CD4-positive, CD25-positive, alpha-beta regulatory T cell (primary cell): ENCODE results near the gene TCHP. TPM values are rescaled to one million over a fixed set of nuclear protein-coding genes. Genes with fewer than 3 reads are reported as not detected.
"Not testable (repeated sequence)": the region's sequence is repeated elsewhere in the genome, so short reads cannot be mapped to it uniquely, and the experiment has no call there.

Experiments used
- ATAC-seq, 2 donors: fragments of 150-1000 bp; cut with Tn5 transposase; one replicate each; pipeline ENCODE4 v1.10.0; 2021; ENCODE audit warnings: low read depth in 2 of 2, moderate number of reproducible peaks in 2 of 2, moderate library complexity in 1 of 2
- DNase-seq, 3 donors: peaks; one replicate each; pipeline versions ENCODE4 v3.0.0 to v3.0.0-alpha.2; 2012 to 2022; ENCODE audit warnings: mixed read lengths in 1 of 3
- H3K27ac ChIP-seq: one replicate; pipeline ENCODE4 v1.7.0; 2013; ENCODE audit warnings: mild to moderate bottlenecking, low read length; ENCODE audit not compliant: insufficient read depth, poor library complexity, severe bottlenecking
- H3K27me3 ChIP-seq: one replicate; pipeline ENCODE4 v1.7.0; 2013; ENCODE audit warnings: low read length; ENCODE audit not compliant: control insufficient read depth, insufficient read depth
- H3K36me3 ChIP-seq: one replicate; pipeline ENCODE4 v1.7.0; 2013; ENCODE audit warnings: mild to moderate bottlenecking, low read length, moderate library complexity; ENCODE audit not compliant: control insufficient read depth, insufficient read depth
- H3K4me1 ChIP-seq: 2 replicates; pipeline ENCODE4 v1.7.0; 2013; ENCODE audit warnings: mild to moderate bottlenecking, low read length; ENCODE audit not compliant: insufficient read depth, control insufficient read depth, poor library complexity, severe bottlenecking
- H3K4me3 ChIP-seq: one replicate; pipeline ENCODE4 v1.7.0; 2013; ENCODE audit warnings: low read depth, mild to moderate bottlenecking, low read length, moderate library complexity
- H3K9me3 ChIP-seq, 2 experiments: 1 replicate in 1 of 2; 2 replicates in 1 of 2; pipeline ENCODE4 v1.7.0; 2013; ENCODE audit warnings: low read length in 2 of 2, mild to moderate bottlenecking in 1 of 2, moderate library complexity in 1 of 2; ENCODE audit not compliant: control insufficient read depth in 2 of 2
- H3K27ac Mint-ChIP-seq, 3 donors: one replicate each; pipeline ENCODE4 v1.8.0; 2020 to 2022; ENCODE audit warnings: mild to moderate bottlenecking in 3 of 3, mixed read lengths in 3 of 3, moderate library complexity in 2 of 3
- H3K27me3 Mint-ChIP-seq: one replicate; pipeline ENCODE4 v1.8.0; 2022; ENCODE audit warnings: mild to moderate bottlenecking, mixed read lengths
- H3K36me3 Mint-ChIP-seq: one replicate; pipeline ENCODE4 v1.8.0; 2020; ENCODE audit warnings: mixed read lengths
- H3K4me1 Mint-ChIP-seq, 4 donors: one replicate each; pipeline ENCODE4 v1.8.0; 2020 to 2022; ENCODE audit warnings: mixed read lengths in 4 of 4, mild to moderate bottlenecking in 1 of 4
- H3K4me3 Mint-ChIP-seq, 4 donors: one replicate each; pipeline ENCODE4 v1.8.0; 2020 to 2022; ENCODE audit warnings: mild to moderate bottlenecking in 4 of 4, mixed read lengths in 4 of 4, moderate library complexity in 3 of 4
- H3K9me3 Mint-ChIP-seq, 7 donors: one replicate each; pipeline ENCODE4 v1.8.0; 2020 to 2022; ENCODE audit warnings: mixed read lengths in 7 of 7, mild to moderate bottlenecking in 3 of 7, moderate library complexity in 2 of 7
- polyA plus RNA-seq, 4 donors: library from polyadenylated mRNA; unstranded; fragments of 300-500 nt; fragmentation: Illumina TruSeq; gene quantifications; one replicate each; pipeline ENCODE4 v1.2.3, GENCODE V29; 2021
- total RNA-seq: library from RNA; stranded (reverse); gene quantifications from one replicate; pipeline ENCODE4 v1.2.3, GENCODE V29; 2022

The TCHP gene
- total and polyA plus RNA-seq, 5 donors from 2014 or later, result 9.0 to 29.8 (median 10.2) TPM

DNA sequence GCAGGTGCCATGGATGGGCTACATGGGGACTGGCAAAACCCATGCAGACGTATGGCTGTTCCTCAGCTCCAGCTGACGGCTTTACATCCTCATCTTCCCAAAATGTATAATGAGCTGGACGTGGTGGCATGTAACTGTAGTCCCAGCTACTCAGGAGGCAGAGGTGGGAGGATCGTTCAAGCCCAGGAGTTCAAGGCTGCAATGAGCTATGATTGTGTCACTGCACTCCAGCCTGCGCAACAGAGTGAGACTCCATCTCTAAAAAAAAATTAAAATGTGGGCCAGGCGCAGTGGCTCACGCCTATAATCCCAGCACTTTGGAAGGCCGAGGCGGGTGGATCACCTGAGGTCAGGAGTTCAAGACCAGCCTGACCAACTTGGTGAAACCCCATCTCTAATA, 37.6 kb upstream of the TCHP start:
- DNase-seq, H3K27ac ChIP-seq, H3K27me3 Mint-ChIP-seq, H3K36me3 ChIP-seq, ATAC-seq, H3K9me3 Mint-ChIP-seq, H3K4me3 ChIP-seq, H3K27me3 ChIP-seq, H3K4me1 ChIP-seq, H3K9me3 ChIP-seq, H3K4me3 Mint-ChIP-seq: not testable (repeated sequence)
- peak overlapping the region in 2 of 3 donors; percentile 42 to 56 for H3K27ac Mint-ChIP-seq
- H3K4me1 Mint-ChIP-seq, result peaks cover 8 to 33% (median 18%) of the 10 kb centered on the region in 4 donors
- peaks cover 13% of the 10 kb centered on the region for H3K36me3 Mint-ChIP-seq

DNA sequence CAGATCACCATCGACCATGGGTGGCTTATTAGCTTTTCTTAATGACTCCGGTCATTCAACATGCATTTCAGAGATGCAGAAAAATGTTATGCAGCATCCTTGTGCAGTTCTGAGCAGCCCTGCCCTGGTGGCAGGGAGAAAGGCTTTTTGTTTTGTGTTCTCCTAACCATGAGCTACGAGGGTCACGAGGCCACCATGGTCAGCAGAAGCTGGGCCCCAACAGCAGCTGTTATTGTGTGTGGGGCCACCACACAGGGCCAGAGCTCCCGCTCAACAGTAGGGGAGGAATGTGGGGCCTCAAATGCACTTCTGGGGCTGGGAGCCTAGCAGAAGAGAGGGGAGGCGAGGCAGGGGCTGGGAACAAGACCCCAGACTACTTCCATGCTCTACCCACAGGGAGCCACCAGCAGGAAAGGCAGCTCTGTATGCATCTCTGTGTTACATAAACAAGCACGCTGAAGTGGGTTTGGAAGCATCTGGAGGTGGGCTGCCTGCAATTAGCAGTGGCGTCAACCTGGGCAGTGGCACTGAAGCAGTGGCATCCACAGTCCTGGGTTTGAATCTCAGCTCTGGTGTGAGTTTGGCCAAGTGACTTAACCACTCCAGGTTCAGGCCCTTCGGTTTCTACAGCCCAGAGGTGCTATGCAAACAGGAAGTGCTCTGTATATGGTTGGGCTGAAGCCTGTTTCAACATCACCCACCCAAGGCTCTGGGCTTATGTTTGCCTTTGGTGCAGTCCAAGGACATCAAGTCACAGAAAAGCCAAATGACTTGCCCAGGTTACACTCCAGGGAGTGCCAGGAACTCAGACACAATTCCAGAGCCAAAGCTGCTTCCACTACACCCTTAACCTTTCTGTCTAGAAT, 36.0 kb upstream of the TCHP start:
- Mint-ChIP-seq H3K27me3 (no peaks in the 10 kb centered on the region), H3K4me3 (peak overlapping the region in 1 of 4 donors; percentile 46), H3K4me1 (peaks cover 12 to 38% (median 21%) of the 10 kb centered on the region in 4 donors), H3K36me3 (peaks cover 5% of the 10 kb centered on the region), H3K27ac (peak overlapping the region; percentile 14 to 86 (median 81)), H3K9me3 (peaks cover 0 to 3% (median 0%) of the 10 kb centered on the region in 7 donors)
- H3K27me3 ChIP-seq, result no peaks in the 10 kb centered on the region
- H3K4me3 ChIP-seq, result peak overlapping the region; percentile 35
- H3K9me3 ChIP-seq, result no peaks in the 10 kb centered on the region
- peaks cover 6% of the 10 kb centered on the region for H3K4me1 ChIP-seq
- peak; percentile 64 to 70 for ATAC-seq
- H3K36me3 ChIP-seq, result peaks cover 2% of the 10 kb centered on the region
- peak in 1 of 3 donors; percentile 58 for DNase-seq
- no peak overlapping the region for H3K27ac ChIP-seq

DNA sequence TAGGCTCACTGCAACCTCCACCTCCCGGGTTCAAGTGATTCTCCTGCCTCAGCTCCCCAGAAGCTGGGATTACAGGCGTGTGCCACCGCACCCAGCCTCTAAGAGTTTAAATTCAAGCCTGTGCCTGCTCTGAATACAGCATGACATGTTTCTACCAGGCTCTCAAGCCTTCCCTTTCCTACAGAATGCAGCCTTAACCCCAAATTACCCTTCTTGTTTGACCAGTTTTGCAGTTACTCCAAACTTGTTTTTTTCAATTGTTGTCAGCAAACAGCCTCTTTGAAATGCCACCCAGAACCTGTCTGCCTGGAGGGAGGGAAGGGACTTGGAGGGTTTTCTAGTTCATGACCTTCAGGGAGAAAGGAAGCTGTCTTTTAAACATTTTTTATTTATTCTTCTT, 35.2 kb upstream of the TCHP start:
- peaks cover 6% of the 10 kb centered on the region for H3K4me1 ChIP-seq
- no peak overlapping the region for H3K27ac ChIP-seq
- no peaks in the 10 kb centered on the region for H3K27me3 ChIP-seq
- no peak overlapping the region for H3K4me3 ChIP-seq
- peak overlapping the region; percentile 26 to 81 (median 56) for H3K27ac Mint-ChIP-seq
- ATAC-seq, result no peak
- no peaks in the 10 kb centered on the region for H3K27me3 Mint-ChIP-seq
- H3K4me3 Mint-ChIP-seq, result no peak overlapping the region
- H3K36me3 ChIP-seq, result peaks cover 2% of the 10 kb centered on the region
- no peak for DNase-seq
- peaks cover 12 to 41% (median 21%) of the 10 kb centered on the region in 4 donors for H3K4me1 Mint-ChIP-seq
- no peaks in the 10 kb centered on the region for H3K9me3 ChIP-seq
- peaks cover 5% of the 10 kb centered on the region for H3K36me3 Mint-ChIP-seq
- H3K9me3 Mint-ChIP-seq, result peaks cover 0 to 3% (median 0%) of the 10 kb centered on the region in 7 donors

DNA sequence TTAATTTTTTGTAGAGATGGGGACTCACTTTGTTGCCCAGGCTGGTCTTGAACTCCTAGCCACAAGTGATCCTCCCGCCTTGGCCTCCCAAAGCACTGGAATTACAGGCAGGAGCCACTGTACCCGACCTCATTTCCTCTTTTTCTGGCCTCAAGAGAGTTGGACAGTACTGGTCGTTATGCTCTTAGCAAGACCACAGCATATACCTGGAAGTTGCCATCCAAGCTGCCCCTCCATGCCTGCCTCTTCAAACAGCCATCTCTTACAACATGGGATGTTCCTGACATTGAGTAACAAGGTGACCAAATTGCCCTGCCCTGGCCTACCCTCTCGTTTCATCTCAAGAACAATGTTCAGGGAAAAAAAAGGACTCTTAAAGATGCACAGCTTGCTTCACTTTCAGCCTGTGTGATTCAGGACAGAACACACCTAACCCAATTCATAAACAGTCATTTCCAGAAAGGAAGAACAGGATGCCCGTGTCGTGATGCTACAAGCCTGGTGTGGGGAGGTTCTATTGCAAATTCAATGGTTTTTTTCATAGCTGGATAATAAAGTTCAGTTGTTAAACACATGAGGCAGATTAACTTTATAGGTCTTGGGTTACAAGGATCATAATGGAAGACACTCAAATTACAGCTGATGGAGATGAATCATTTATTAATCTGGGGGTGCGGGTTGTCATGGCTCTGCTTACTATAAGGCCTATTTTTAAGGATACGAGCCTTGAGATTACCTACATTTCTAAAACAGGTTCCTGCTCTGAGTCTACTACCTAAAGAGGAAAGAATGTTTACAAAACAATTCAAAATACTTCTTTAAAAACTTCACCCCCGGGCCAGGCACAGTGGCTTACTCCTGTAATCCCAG, 31.7 kb upstream of the TCHP start:
- Mint-ChIP-seq H3K36me3 (peaks cover 12% of the 10 kb centered on the region), H3K27me3 (no peaks in the 10 kb centered on the region), H3K4me1 (peaks cover 11 to 46% (median 26%) of the 10 kb centered on the region in 4 donors), H3K4me3 (no peak overlapping the region), H3K27ac (peak overlapping the region in 2 of 3 donors; percentile 52 to 73), H3K9me3 (peaks cover 0 to 2% (median 0%) of the 10 kb centered on the region in 7 donors)
- Histone ChIP-seq H3K27ac (no peak overlapping the region), H3K4me3 (no peak overlapping the region), H3K36me3 (peaks cover 15% of the 10 kb centered on the region), H3K27me3 (no peaks in the 10 kb centered on the region), H3K9me3 (no peaks in the 10 kb centered on the region), H3K4me1 (peaks cover 6% of the 10 kb centered on the region)
- no peak for DNase-seq
- no peak for ATAC-seq

DNA sequence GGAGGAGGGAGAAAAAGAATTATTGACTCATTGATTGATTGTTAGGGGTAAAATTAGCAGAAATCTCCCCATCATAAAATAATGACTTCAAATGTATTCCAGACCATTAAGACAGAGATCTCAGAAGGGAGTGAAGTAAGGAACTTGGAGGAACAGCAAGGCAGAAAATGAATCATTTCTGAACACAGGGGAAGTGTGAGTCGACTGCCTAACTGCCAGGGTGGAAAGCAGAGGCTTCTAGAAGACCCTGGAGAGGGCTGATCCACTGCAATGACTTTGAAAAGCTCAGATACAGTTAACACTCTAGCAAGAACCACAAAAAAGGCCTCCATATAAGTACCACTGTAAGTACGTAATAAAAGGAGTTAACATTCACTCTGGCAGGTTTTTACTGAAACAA, 29.4 kb upstream of the TCHP start:
- ATAC-seq (no peak), DNase-seq (no peak)
- Mint-ChIP-seq H3K27ac (peak overlapping the region in 1 of 3 donors; percentile 6), H3K27me3 (no peaks in the 10 kb centered on the region), H3K9me3 (no peaks in the 10 kb centered on the region), H3K36me3 (peaks cover 22% of the 10 kb centered on the region), H3K4me3 (no peak overlapping the region), H3K4me1 (peaks cover 8 to 39% (median 27%) of the 10 kb centered on the region in 4 donors)
- peaks cover 15% of the 10 kb centered on the region for H3K36me3 ChIP-seq
- no peak overlapping the region for H3K27ac ChIP-seq
- no peaks in the 10 kb centered on the region for H3K4me1 ChIP-seq
- no peaks in the 10 kb centered on the region for H3K27me3 ChIP-seq
- no peak overlapping the region for H3K4me3 ChIP-seq
- H3K9me3 ChIP-seq, result no peaks in the 10 kb centered on the region

DNA sequence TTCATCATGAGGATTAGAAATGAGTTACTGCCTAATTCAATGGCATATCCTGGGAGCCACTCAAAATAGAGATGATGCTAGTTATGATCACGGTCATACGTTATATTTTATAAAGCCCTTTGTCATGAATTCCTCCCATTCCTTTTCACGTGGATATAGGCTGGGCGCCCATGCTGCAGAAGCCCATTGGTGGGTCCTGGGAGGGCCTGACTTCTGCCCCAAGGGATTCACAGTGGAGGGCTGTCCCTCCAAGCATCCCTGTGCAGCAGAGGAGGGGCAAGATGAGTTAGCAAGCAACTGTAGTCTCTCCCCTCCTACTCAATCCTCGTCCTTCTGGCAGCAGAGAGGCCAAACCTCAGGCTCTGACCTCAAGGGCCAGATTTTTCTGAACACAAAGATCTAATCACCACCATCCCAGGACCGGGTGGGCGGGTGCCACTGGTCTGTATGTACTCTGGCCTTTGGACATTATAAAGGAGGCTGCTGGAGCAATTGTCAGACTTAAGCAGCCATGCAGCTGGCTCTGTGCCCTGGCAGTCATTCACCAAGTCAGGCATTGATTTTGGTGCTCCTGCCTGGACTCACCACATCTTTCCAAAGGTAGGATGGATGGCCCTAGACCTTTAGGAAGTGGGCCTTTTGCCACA, 28.3 kb upstream of the TCHP start:
- H3K4me1 Mint-ChIP-seq, result peaks cover 11 to 42% (median 27%) of the 10 kb centered on the region in 4 donors
- H3K4me3 Mint-ChIP-seq, result no peak overlapping the region
- H3K4me3 ChIP-seq, result no peak overlapping the region
- DNase-seq, result no peak
- peaks cover 15% of the 10 kb centered on the region for H3K36me3 ChIP-seq
- no peaks in the 10 kb centered on the region for H3K27me3 Mint-ChIP-seq
- H3K9me3 Mint-ChIP-seq, result no peaks in the 10 kb centered on the region
- H3K27ac ChIP-seq, result no peak overlapping the region
- H3K9me3 ChIP-seq, result no peaks in the 10 kb centered on the region
- H3K27me3 ChIP-seq, result no peaks in the 10 kb centered on the region
- H3K36me3 Mint-ChIP-seq, result peaks cover 23% of the 10 kb centered on the region
- H3K4me1 ChIP-seq, result no peaks in the 10 kb centered on the region
- H3K27ac Mint-ChIP-seq, result no peak overlapping the region
- ATAC-seq, result no peak

DNA sequence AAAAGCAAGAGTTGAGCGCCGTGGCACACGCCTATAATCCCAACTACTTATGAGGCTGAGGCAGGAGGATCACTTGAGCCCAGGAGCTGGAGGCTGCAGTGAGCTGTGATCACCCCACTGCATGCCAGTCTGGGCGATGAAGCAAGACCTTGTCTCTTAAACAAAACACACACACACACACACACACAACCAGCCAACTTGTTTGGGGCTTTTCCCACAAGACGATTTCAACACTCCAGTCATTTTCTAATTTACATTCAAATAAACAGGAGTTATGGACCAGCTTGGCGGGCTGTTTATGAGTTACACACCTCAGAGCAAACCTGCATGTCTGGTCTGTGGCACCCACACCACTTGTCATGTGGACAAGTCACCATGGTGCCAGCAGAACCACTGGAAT, 26.4 kb upstream of the TCHP start:
- H3K9me3 ChIP-seq, result no peaks in the 10 kb centered on the region
- peaks cover 15% of the 10 kb centered on the region for H3K36me3 ChIP-seq
- DNase-seq, result no peak
- no peaks in the 10 kb centered on the region for H3K27me3 ChIP-seq
- Mint-ChIP-seq H3K27me3 (peaks cover under 1% of the 10 kb centered on the region), H3K9me3 (no peaks in the 10 kb centered on the region), H3K4me3 (no peak overlapping the region), H3K4me1 (peaks cover 7 to 55% (median 32%) of the 10 kb centered on the region in 4 donors), H3K36me3 (peaks cover 19% of the 10 kb centered on the region), H3K27ac (no peak overlapping the region)
- no peak overlapping the region for H3K27ac ChIP-seq
- ATAC-seq, result no peak
- peaks cover 6% of the 10 kb centered on the region for H3K4me1 ChIP-seq
- no peak overlapping the region for H3K4me3 ChIP-seq
